Measurements from ENCODE around the gene CUBN. TPM values are rescaled to one million over a fixed set of nuclear protein-coding genes. Genes with fewer than 3 reads are reported as not detected.

Gene CUBN
- total and polyA plus RNA-seq, 8 donors: 1.5 to 6.8 (median 3.8) TPM

DNA sequence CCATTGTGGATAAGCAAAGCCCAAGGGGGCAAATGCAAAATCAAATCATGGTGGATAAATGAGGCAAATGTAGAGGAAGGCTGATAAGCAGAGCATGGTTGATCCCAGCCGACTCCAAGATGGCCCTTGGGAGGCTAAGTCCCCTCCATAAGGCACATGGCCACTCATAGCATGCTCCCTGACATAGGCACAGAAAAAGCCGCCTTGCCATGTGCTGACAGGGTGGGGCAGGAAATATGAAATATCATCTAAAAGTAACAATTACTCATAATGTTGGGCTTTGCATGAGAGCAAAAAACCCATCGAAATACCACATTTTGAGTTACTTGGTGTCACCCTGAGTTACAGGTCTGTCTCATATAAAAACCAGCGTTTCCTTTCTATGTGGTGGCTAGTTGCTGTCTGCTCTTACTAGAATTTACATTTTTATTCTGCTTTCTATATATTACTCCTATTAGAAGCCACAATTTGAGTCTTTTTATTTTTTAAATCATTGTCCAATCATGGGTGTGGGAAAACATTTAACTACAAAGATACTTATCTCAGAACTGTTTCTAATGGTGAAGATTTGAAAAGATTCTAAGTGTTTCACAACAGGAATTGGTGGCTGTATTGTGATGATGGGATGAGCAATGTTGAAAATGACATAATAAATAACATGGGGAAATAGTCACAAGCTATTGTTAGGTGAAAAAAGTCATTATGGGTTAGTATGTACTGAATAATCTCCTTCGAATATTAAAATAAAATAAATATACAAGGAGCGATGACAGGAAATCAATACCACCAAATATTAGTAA, 102.7 kb downstream of the CUBN start:
- Histone ChIP-seq H3K27ac (peak overlapping the region; percentile 71 to 90), H3K4me3 (no peak overlapping the region), H3K27me3 (no peaks in the 10 kb centered on the region), H3K36me3 (no peaks in the 10 kb centered on the region), H3K4me1 (peaks cover 28 to 96% of the 10 kb centered on the region in 2 donors), H3K9me3 (no peaks in the 10 kb centered on the region)
- ATAC-seq (no peak), DNase-seq (no peak)
- intact Hi-C loops (cut with DNase I): no loop called here
- TF ChIP-seq, protein P1, sequence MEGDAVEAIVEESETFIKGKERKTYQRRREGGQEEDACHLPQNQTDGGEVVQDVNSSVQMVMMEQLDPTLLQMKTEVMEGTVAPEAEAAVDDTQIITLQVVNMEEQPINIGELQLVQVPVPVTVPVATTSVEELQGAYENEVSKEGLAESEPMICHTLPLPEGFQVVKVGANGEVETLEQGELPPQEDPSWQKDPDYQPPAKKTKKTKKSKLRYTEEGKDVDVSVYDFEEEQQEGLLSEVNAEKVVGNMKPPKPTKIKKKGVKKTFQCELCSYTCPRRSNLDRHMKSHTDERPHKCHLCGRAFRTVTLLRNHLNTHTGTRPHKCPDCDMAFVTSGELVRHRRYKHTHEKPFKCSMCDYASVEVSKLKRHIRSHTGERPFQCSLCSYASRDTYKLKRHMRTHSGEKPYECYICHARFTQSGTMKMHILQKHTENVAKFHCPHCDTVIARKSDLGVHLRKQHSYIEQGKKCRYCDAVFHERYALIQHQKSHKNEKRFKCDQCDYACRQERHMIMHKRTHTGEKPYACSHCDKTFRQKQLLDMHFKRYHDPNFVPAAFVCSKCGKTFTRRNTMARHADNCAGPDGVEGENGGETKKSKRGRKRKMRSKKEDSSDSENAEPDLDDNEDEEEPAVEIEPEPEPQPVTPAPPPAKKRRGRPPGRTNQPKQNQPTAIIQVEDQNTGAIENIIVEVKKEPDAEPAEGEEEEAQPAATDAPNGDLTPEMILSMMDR (IDR thresholded peaks at IDR 0.05): no peak

GRCh38 chr10:17025444-17026295, 103.9 kb downstream of the CUBN start:
- no peak overlapping the region for H3K4me3 ChIP-seq
- intact Hi-C loops (cut with DNase I): no loop called here
- no peaks in the 10 kb centered on the region for H3K36me3 ChIP-seq
- H3K9me3 ChIP-seq: no peaks in the 10 kb centered on the region
- peak in 1 of 4 donors; percentile 70 for DNase-seq
- no peaks in the 10 kb centered on the region for H3K27me3 ChIP-seq
- TF ChIP-seq, protein P1 (IDR thresholded peaks at IDR 0.05): no peak
- ATAC-seq: peak; percentile 70
- H3K4me1 ChIP-seq: peaks cover 28 to 85% of the 10 kb centered on the region in 2 donors
- peak overlapping the region; percentile 71 to 90 for H3K27ac ChIP-seq

- H3K4me3 ChIP-seq: no peak overlapping the region
- H3K9me3 ChIP-seq: no peaks in the 10 kb centered on the region
- intact Hi-C loops (cut with DNase I): no loop called here
- no peaks in the 10 kb centered on the region for H3K36me3 ChIP-seq
- H3K27ac ChIP-seq: peak overlapping the region; percentile 83 to 90
- ATAC-seq (no peak), DNase-seq (no peak)
- H3K4me1 ChIP-seq: peaks cover 27 to 72% of the 10 kb centered on the region in 2 donors
- no peaks in the 10 kb centered on the region for H3K27me3 ChIP-seq
- TF ChIP-seq, protein P1 (IDR thresholded peaks at IDR 0.05): no peak
Measured at GRCh38 chr10:17024461-17024860, 105.2 kb downstream of the CUBN start.

DNA sequence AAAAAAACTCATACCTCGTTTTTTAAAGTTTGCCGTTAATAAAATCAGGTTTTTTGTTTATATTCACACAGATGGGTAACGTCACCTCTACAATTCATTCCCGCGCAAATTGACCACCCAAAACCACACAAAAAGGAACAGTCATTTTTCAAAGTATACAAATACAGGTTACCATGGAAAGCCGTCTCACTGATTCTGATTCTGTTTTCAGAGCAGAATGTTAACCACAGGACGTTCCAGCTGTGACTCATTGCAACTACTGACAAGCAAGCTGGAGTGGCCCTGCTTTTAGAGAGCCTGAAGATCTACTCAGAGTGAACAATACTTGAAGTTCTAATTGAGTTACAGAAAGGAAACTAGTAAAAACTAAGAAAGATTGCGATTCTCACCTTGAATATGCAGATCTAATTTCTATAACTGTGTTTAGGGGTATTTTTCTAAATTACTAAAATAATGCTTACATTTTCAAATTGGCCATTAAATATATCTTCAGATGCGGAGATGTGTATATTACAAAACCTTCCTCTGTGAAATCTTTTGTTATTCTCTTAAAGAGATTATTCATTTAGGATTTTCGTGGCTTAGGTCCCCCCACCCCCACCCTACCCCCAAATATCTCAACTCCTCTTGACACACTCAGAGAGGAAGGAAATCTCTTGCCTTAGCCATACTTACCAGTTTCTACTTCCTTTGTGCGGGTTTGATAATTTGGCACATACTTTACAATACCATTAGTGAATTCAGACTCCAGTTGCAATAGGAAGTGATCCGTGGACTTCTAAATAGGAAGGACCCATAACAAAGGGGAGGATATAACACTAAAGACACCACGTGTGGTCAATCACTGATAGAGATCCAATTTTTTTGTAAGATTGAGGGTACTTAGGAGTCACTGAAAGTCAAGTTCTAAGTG, 106.0 kb downstream of the CUBN start:
- peak in 3 of 4 donors; percentile 69 to 86 (median 77) for DNase-seq
- H3K4me3 ChIP-seq: no peak overlapping the region
- TF ChIP-seq, protein P1 (IDR thresholded peaks at IDR 0.05): no peak
- peak overlapping the region; percentile 83 to 90 for H3K27ac ChIP-seq
- peaks cover 19 to 64% of the 10 kb centered on the region in 2 donors for H3K4me1 ChIP-seq
- intact Hi-C loops (cut with DNase I): no loop called here
- no peaks in the 10 kb centered on the region for H3K36me3 ChIP-seq
- no peaks in the 10 kb centered on the region for H3K9me3 ChIP-seq
- H3K27me3 ChIP-seq: no peaks in the 10 kb centered on the region
- peak; percentile 93 for ATAC-seq
